Measurements from ENCODE around the gene SLC1A5.
"Not testable (repeated sequence)": the region's sequence is repeated elsewhere in the genome, so short reads cannot be mapped to it uniquely, and the experiment has no call there.

The SLC1A5 gene

DNA sequence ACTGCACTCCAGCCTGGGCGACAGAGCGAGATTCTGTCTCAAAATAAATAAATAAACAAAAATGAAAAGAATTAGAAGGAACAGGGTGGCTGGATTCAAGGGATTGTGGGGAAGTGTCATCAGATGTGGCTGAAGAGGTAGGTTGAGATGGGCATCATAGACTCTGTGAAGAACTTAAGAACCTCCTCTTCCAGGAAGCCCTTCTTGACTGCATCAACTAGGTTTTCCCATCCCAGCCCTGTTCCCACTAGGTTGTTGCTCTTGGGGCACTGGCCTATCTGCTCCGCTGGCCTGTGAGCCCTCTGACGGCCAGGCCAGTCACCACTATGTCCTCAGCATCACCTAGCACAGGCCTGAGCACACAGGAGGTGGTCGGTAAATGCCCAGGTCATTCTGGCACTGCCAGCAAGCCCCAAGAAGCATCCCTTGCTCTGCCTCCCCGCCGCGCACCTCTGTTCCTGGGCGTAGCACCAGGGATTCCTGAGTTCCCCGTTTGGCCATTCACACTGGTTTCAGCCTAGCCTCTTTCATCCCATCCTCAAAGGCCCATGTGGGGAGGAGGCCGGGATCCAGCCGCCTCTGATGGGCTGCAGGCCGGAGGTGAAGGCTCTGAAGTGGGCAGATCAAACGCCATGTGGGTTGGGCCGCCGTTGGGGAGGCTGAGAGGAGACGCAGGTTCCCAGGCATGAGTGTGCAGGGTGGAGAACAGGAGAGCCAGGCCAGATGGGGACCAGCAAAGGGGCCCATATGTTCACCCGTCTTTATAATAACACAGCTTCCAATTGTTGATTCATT is 27.6 kb upstream of the SLC1A5 start:
- Mint-ChIP-seq H3K4me1 (ENCODE audit: low read depth in 2 of 2) (peaks cover 11 to 16% of the 10 kb centered on the region in 2 donors), H3K36me3 (ENCODE audit: insufficient read depth) (no peaks in the 10 kb centered on the region), H3K27ac (no peak overlapping the region), H3K4me3 (no peak overlapping the region), H3K9me3 (no peaks in the 10 kb centered on the region), H3K27me3 (no peaks in the 10 kb centered on the region)
- DNase-seq, result no peak
- ATAC-seq (replicated peaks), result no peak

DNA sequence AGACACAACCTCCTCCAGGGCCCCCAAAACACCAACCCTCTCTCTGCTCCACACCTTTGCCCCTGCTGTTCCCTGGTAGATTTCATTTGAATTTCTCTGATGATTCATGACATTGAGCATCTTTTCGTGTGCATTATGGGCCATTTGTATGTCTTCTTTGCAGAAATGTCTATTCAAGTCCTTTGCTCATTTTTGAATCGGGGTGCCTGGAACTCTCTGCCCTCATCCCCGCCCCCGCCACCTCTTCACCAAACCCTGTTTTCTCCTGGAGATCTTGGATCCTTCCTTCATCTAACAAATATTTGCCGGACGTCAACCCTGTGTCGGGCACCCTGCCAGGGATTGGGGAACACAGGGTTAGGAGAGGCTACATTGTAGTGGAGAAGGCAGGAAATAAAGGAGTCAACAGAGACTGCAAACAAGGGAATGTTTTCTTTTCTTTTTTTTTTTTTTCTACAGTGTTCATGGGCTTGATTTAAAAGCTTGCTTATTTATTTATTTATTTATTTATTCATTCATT is 25.5 kb upstream of the SLC1A5 start:
- peaks cover 4% of the 10 kb centered on the region for H3K36me3 Mint-ChIP-seq (ENCODE audit: insufficient read depth)
- no peak overlapping the region for H3K4me3 Mint-ChIP-seq
- DNase-seq, result no peak
- H3K9me3 Mint-ChIP-seq, result no peaks in the 10 kb centered on the region
- no peak for ATAC-seq (replicated peaks)
- peaks cover 0 to 1% of the 10 kb centered on the region in 2 donors for H3K4me1 Mint-ChIP-seq (ENCODE audit: low read depth in 2 of 2)
- H3K27me3 Mint-ChIP-seq, result no peaks in the 10 kb centered on the region
- no peak overlapping the region for H3K27ac Mint-ChIP-seq

DNA sequence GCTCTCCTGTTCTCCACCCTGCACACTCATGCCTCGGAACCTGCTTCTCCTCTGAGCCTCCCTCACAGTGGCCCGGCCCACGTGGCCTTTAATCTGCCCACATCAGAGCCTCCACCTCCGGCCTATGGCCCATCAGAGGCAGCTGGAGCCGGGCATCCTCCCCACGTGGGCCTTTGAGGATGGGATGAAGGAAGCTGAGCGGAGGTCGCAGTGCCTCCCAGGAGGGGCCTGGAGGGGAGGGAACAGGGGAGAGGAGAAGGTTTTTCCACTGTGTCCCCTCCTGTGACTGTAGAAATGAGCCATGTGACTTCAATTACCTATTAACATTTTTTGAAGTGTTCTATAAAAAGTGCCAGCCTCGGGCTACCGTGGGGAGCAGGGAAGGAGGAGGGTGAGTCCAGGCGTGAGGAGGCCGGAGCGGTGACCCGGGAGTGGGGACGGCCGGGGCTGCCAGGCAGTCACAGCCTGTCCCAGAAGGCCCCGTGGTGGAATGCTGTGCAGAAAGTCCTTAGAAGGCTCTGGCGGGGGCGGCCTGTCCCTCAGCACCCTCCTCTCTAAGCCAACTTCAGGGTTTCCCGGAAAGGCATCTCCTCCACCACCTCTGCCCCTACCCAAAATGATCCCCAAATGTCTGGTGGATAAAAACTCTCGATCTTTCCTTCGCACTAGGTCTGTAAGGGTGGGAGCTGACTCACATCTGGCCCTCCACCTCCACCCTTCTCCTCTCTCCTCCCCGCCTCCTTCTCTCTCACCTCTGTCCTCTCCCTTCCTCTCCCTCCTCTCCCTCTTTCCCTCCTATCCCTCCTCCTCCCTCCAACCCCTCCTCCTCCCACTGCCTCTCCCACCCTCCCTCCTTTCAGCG is 24.8 kb upstream of the SLC1A5 start:
- no peaks in the 10 kb centered on the region for H3K4me1 Mint-ChIP-seq (ENCODE audit: low read depth in 2 of 2)
- ATAC-seq (replicated peaks), result no peak
- H3K27ac Mint-ChIP-seq, result no peak overlapping the region
- peaks cover 4% of the 10 kb centered on the region for H3K36me3 Mint-ChIP-seq (ENCODE audit: insufficient read depth)
- H3K4me3 Mint-ChIP-seq, result no peak overlapping the region
- H3K27me3 Mint-ChIP-seq, result no peaks in the 10 kb centered on the region
- no peaks in the 10 kb centered on the region for H3K9me3 Mint-ChIP-seq
- no peak for DNase-seq

GRCh38 chr19:46809534-46810272 is 21.3 kb upstream of the SLC1A5 start:
- H3K27ac Mint-ChIP-seq, result no peak overlapping the region
- H3K4me1 Mint-ChIP-seq (ENCODE audit: low read depth in 2 of 2), result no peaks in the 10 kb centered on the region
- H3K36me3 Mint-ChIP-seq (ENCODE audit: insufficient read depth), result peaks cover 4% of the 10 kb centered on the region
- H3K27me3 Mint-ChIP-seq, result no peaks in the 10 kb centered on the region
- no peak for ATAC-seq (replicated peaks)
- H3K9me3 Mint-ChIP-seq, result no peaks in the 10 kb centered on the region
- no peak overlapping the region for H3K4me3 Mint-ChIP-seq
- no peak for DNase-seq

DNA sequence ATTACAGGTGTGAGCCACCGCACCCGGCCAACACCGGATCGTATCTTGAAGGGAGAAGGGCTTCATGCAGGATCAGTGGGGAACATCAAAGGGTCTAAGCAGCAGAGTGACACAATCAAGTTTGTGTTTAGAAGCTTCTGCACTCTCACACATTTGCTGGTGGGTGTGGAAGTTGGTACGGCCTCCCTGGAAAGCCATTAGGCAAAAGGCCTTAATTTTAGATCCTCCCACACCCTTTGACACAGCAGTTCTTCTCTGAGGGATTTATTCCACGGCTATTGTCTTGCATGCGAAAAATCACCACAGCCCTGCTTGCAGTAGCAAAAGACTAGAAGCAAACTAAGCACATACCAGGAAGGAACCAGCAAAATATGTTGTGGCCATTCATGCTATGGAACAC is 18.3 kb upstream of the SLC1A5 start:
- no peak overlapping the region for H3K27ac Mint-ChIP-seq
- no peaks in the 10 kb centered on the region for H3K4me1 Mint-ChIP-seq (ENCODE audit: low read depth in 2 of 2)
- DNase-seq, result no peak
- no peak overlapping the region for H3K4me3 Mint-ChIP-seq
- ATAC-seq (replicated peaks), result no peak
- H3K36me3 Mint-ChIP-seq (ENCODE audit: insufficient read depth), result peaks cover 4% of the 10 kb centered on the region
- no peaks in the 10 kb centered on the region for H3K27me3 Mint-ChIP-seq
- no peaks in the 10 kb centered on the region for H3K9me3 Mint-ChIP-seq

- DNase-seq; H3K4me1 Mint-ChIP-seq (ENCODE audit: low read depth in 2 of 2); H3K36me3 Mint-ChIP-seq (ENCODE audit: insufficient read depth); H3K4me3 Mint-ChIP-seq; H3K9me3 Mint-ChIP-seq; H3K27ac Mint-ChIP-seq; ATAC-seq (replicated peaks); H3K27me3 Mint-ChIP-seq: not testable (repeated sequence)
Measured at GRCh38 chr19:46804432-46804831, 16.0 kb upstream of the SLC1A5 start.

DNA sequence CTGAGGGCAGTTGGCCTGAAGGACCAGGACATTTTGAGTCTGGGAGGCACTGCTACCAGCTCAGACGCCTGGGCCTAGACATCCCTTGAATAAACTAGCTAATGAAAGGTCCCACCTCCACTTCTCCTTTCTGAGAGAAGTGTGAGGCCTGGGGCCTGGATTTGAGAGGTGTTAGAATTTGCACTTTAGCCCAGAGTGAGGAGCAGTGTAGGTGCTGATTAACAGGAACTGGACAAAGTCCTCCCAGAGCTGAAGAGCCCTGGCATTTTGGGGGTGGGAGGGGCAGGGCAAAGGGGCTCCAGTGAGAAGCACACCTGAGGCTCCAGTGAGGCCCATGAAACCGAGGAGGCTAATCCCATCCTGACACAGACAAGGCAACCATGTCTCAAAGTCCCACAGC is 15.2 kb upstream of the SLC1A5 start:
- Mint-ChIP-seq H3K27me3 (no peaks in the 10 kb centered on the region), H3K27ac (no peak overlapping the region), H3K4me1 (ENCODE audit: low read depth in 2 of 2) (no peaks in the 10 kb centered on the region), H3K4me3 (no peak overlapping the region), H3K9me3 (no peaks in the 10 kb centered on the region), H3K36me3 (ENCODE audit: insufficient read depth) (no peaks in the 10 kb centered on the region)
- no peak for DNase-seq
- ATAC-seq (replicated peaks), result no peak

DNA sequence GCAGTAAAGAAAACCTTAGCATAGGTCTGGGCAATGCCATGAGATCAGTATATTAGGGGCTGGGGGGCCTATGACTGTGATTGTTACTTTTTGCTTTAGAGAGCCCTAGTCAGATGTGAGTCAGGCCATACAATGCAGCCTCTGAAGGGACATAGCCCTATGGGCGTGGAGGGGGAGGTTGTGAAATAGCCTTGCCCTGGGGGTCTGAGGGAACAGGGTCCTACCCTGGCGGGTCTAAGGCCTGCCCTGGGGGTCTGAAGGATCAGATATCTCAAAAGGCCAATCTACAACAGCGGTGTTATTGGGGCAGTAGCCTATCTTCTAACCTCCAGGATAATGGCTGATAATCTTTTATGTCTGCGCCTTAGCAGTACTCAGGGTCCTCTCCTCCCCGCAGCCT is 13.8 kb upstream of the SLC1A5 start:
- Mint-ChIP-seq H3K4me3 (no peak overlapping the region), H3K27me3 (no peaks in the 10 kb centered on the region), H3K9me3 (no peaks in the 10 kb centered on the region), H3K4me1 (ENCODE audit: low read depth in 2 of 2) (no peaks in the 10 kb centered on the region), H3K36me3 (ENCODE audit: insufficient read depth) (no peaks in the 10 kb centered on the region), H3K27ac (no peak overlapping the region)
- DNase-seq (no peak), ATAC-seq (replicated peaks) (no peak)

GRCh38 chr19:46798713-46799112 is 10.3 kb upstream of the SLC1A5 start:
- H3K27ac Mint-ChIP-seq, result no peak overlapping the region
- no peak for ATAC-seq (replicated peaks)

DNA sequence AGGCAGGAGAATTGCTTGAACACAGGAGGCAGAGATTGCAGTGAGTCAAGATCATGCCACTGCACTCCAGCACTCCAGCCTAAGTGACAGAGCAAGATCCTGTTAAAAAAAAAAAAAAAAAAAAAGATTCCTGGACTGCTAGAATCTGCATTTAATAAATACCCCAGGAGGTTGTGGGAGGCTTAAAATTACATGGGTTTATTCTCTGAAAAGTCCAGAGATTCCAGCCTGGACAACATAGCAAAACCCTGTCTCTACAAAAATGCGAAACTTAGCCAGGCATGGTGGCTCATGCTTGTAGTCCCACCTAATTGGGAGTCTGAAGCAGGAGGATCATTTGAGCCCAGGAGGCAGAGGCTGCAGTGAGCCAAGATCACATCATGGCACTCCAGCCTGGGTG is 9.5 kb upstream of the SLC1A5 start:
- no peaks in the 10 kb centered on the region for H3K27me3 Mint-ChIP-seq
- no peaks in the 10 kb centered on the region for H3K4me1 Mint-ChIP-seq (ENCODE audit: low read depth in 2 of 2)
- no peaks in the 10 kb centered on the region for H3K36me3 Mint-ChIP-seq (ENCODE audit: insufficient read depth)
- no peak overlapping the region for H3K4me3 Mint-ChIP-seq
- no peak overlapping the region for H3K27ac Mint-ChIP-seq
- H3K9me3 Mint-ChIP-seq, result no peaks in the 10 kb centered on the region
- ATAC-seq (replicated peaks) (no peak), DNase-seq (no peak)

More at GRCh38 chr19:46798713-46799112, 10.3 kb upstream of the SLC1A5 start:
- Mint-ChIP-seq H3K4me3 (no peak overlapping the region), H3K36me3 (ENCODE audit: insufficient read depth) (no peaks in the 10 kb centered on the region), H3K9me3 (no peaks in the 10 kb centered on the region), H3K27me3 (no peaks in the 10 kb centered on the region), H3K4me1 (ENCODE audit: low read depth in 2 of 2) (no peaks in the 10 kb centered on the region)
- no peak for DNase-seq

- Mint-ChIP-seq H3K27me3 (no peaks in the 10 kb centered on the region), H3K9me3 (no peaks in the 10 kb centered on the region), H3K27ac (no peak overlapping the region), H3K4me3 (peak overlapping the region in 1 of 2 donors; percentile 3), H3K36me3 (ENCODE audit: insufficient read depth) (peaks cover 17% of the 10 kb centered on the region), H3K4me1 (ENCODE audit: low read depth in 2 of 2) (peaks cover 23 to 25% of the 10 kb centered on the region in 2 donors)
- no peak for DNase-seq
- peak; percentile 34 for ATAC-seq (replicated peaks)
Measured at GRCh38 chr19:46791944-46792343, 3.5 kb upstream of the SLC1A5 start.

- DNase-seq (no peak), ATAC-seq (replicated peaks) (no peak)
- H3K36me3 Mint-ChIP-seq (ENCODE audit: insufficient read depth), result peaks cover 41% of the 10 kb centered on the region
- H3K27ac Mint-ChIP-seq, result peak overlapping the region in 1 of 2 donors; percentile 88
- no peaks in the 10 kb centered on the region for H3K27me3 Mint-ChIP-seq
- no peaks in the 10 kb centered on the region for H3K9me3 Mint-ChIP-seq
- peak overlapping the region in 1 of 2 donors; percentile 97 for H3K4me3 Mint-ChIP-seq
- peaks cover 47 to 51% of the 10 kb centered on the region in 2 donors for H3K4me1 Mint-ChIP-seq (ENCODE audit: low read depth in 2 of 2)
Measured at GRCh38 chr19:46789371-46789770, 977 bp upstream of the SLC1A5 start.

DNA sequence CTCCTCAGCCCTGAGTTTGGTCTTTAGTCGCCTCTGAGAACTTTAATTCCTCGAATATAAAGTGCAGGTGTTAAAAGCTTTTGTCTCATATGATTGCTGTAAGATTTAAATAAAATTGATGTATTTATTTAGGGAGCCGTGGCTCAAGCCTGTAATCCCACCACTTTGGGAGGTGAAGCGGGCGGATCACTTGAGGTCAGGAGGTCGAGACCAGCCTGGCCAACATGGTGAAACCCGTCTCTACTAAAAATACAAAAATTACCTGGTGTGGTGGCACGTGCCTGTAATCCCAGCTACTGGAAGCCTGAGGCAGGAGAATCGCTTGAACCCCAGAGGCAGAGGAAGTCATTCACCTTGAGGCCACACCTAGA is 559 bp upstream of the SLC1A5 start:
- ATAC-seq (replicated peaks), result no peak
- H3K36me3 Mint-ChIP-seq (ENCODE audit: insufficient read depth), result peaks cover 46% of the 10 kb centered on the region
- DNase-seq, result no peak
- peaks cover 51 to 55% of the 10 kb centered on the region in 2 donors for H3K4me1 Mint-ChIP-seq (ENCODE audit: low read depth in 2 of 2)
- H3K4me3 Mint-ChIP-seq, result peak overlapping the region; percentile 97 to 99
- peak overlapping the region in 1 of 2 donors; percentile 88 for H3K27ac Mint-ChIP-seq
- no peaks in the 10 kb centered on the region for H3K9me3 Mint-ChIP-seq
- no peaks in the 10 kb centered on the region for H3K27me3 Mint-ChIP-seq
